ENCODE measurements around the gene IGFALS.

GRCh38 chr16:1771864-1772361 lies 21.6 kb downstream of the IGFALS start:
- TF ChIP-seq CTCF (IDR thresholded peaks at IDR 0.05) (no peak), POLR2A (IDR thresholded peaks at IDR 0.05) (no peak)

All from breast epithelium (tissue), 3 donors.